DOHH2 (cell line): ENCODE results near the gene PIGN.

Source experiments
- EZH2phosphoT487 ChIP-seq: fragments of 200-600 bp; sonication (generic); IDR thresholded peaks from 2 replicates; pipeline ENCODE4 v1.6.1; 2017; ENCODE audit warnings: borderline replicate concordance, mild to moderate bottlenecking, antibody characterized with exemption, low read length, moderate library complexity, mixed read lengths
- TF ChIP-seq, protein P1 (sequence below): fragments of 200-600 bp; sonication (generic); IDR thresholded peaks from one replicate; pipeline ENCODE4 v1.5.1; 2014; ENCODE audit warnings: antibody characterized with exemption, mild to moderate bottlenecking, low read depth, low read length; ENCODE audit not compliant: poor library complexity, severe bottlenecking

DNA sequence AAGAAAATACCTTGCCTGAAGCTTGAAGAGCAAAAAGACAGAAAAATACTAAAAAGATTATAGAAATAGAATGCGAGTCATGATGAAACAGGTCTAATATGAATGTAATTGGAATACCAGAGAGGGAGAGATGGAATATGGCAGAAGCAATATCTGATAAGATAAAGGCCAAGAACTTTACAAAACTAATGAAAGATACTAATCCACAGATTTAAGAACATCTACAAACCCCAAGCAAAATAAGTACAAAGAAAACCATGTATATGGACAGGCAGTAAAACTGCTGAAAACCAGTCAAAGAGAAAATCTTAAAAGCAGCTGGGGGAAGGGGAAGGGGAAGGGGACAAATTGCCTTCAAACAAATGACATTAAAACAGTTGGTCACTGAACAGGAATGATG, 67.0 kb downstream of the PIGN start:
- TF ChIP-seq, protein P1, sequence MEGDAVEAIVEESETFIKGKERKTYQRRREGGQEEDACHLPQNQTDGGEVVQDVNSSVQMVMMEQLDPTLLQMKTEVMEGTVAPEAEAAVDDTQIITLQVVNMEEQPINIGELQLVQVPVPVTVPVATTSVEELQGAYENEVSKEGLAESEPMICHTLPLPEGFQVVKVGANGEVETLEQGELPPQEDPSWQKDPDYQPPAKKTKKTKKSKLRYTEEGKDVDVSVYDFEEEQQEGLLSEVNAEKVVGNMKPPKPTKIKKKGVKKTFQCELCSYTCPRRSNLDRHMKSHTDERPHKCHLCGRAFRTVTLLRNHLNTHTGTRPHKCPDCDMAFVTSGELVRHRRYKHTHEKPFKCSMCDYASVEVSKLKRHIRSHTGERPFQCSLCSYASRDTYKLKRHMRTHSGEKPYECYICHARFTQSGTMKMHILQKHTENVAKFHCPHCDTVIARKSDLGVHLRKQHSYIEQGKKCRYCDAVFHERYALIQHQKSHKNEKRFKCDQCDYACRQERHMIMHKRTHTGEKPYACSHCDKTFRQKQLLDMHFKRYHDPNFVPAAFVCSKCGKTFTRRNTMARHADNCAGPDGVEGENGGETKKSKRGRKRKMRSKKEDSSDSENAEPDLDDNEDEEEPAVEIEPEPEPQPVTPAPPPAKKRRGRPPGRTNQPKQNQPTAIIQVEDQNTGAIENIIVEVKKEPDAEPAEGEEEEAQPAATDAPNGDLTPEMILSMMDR = no peak
- no peak for TF ChIP-seq EZH2phosphoT487
